DMS79 treated with DMSO at 0.1 percent for 48 hours (cell line): ENCODE measurements around the gene ZSCAN20.

Source experiments
- DNase-seq: peaks from one replicate; lab custom pipeline; 2025; lab: John Stamatoyannopoulos, UW

Gene ZSCAN20

GRCh38 chr1:33535334-33535733, 62.9 kb downstream of the ZSCAN20 start:
- DNase-seq = no peak

- DNase-seq = no peak
Observed at GRCh38 chr1:33537885-33538284, 65.4 kb downstream of the ZSCAN20 start.

GRCh38 chr1:33541966-33542365, 69.5 kb downstream of the ZSCAN20 start:
- DNase-seq = no peak
